HFFc6 (cell line): ENCODE measurements around the gene TSC1. TPM values are rescaled to one million over a fixed set of nuclear protein-coding genes. Genes with fewer than 3 reads are reported as not detected.
"Not testable (repeated sequence)": the region's sequence is repeated elsewhere in the genome, so short reads cannot be mapped to it uniquely, and the experiment has no call there.

Source experiments
- DNase-seq: peaks from one replicate; pipeline ENCODE4 v3.0.0-alpha.2; 2018
- H3K27ac Mint-ChIP-seq: 2 replicates; pipeline ENCODE4 v1.8.0; 2020; ENCODE audit warnings: mild to moderate bottlenecking, mixed read lengths
- H3K27me3 Mint-ChIP-seq: 2 replicates; pipeline ENCODE4 v1.8.0; 2021; ENCODE audit warnings: mild to moderate bottlenecking, moderate library complexity, mixed read lengths; ENCODE audit not compliant: insufficient read depth
- H3K36me3 Mint-ChIP-seq: 2 replicates; pipeline ENCODE4 v1.8.0; 2021; ENCODE audit warnings: low read depth, mixed read lengths
- H3K4me1 Mint-ChIP-seq: 2 replicates; pipeline ENCODE4 v1.8.0; 2020; ENCODE audit warnings: low read depth, mixed read lengths
- H3K4me3 Mint-ChIP-seq: 2 replicates; pipeline ENCODE4 v1.8.0; 2020; ENCODE audit warnings: mild to moderate bottlenecking, moderate library complexity, mixed read lengths
- H3K9me3 Mint-ChIP-seq: 2 replicates; pipeline ENCODE4 v1.8.0; 2020; ENCODE audit warnings: mild to moderate bottlenecking, mixed read lengths
- long read RNA-seq: library from polyadenylated mRNA; unstranded; transcript quantifications from one replicate; pipeline ENCODE4 v2.0.0, GENCODE V29; 2019
- total RNA-seq, 6 experiments: library from RNA; stranded (reverse); fragmentation: NEBNext Ultra II Directional; extraction: Animal tissue kit (Norgen Biotek cat#: 25700); gene quantifications; 2 replicates in 1 of 6; 3 replicates in 5 of 6; pipeline ENCODE4 v1.2.3, GENCODE V29; 2021
- TF ChIP-seq, protein P1 (sequence below): fragments of 200-600 bp; sonication (generic); IDR thresholded peaks from 2 replicates; pipeline ENCODE4 v1.5.0; 2021; ENCODE audit warnings: antibody characterized with exemption, mild to moderate bottlenecking

Gene TSC1
- 10 to 100 TPM; 36.0 to 39.7 (median 37.1) TPM for total RNA-seq
- long read RNA-seq, full-length matches to known transcripts = 4 of 24 reads
- long read RNA-seq, partial matches to known transcripts = 5 of 24 reads
- long read RNA-seq, other reads (novel, unspliced or antisense) = 15 of 24 reads

DNA sequence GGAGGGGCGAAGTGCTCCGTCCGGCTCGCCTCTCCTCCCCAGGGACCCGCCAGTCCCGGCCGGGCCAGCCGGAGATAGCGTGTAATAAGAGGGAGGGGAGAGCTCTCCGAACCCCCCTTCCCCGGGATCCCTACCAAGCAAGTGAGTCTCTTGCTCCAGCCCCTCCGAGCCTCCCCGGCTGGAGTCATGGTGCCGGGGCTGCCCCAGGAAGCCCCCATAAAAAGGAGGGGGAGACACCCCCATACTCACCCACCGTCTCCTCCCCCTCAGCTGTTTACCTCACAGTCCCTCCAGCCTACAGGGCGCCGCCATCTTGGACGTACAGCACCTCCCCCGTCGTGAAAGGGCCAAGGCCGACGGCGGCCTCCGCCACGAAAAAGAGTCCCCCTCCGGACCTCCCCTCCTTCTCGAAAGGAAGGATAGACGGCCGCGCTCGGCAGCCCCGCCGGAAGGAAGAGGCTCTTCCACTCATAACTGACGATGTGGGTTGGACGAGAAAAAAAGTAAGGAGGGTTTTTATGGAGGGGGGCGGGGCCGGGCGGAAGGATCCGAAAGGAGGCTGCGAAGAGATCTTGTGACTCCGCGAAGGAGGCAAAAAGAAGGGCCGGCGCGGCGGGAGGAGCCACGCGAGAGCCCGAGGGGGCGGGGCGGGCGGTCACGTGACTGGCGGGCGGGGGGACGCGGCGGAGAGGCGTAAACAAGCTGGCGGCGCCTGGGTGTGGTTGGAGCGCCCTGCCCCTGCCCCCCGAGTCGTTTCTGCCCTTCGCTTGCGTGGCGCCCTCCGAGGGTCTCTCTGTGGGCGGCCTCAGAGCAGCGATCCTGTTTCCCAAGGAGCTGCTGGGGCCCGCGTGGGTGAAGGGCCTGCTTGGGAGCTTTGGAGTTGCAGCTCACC lies at the start of gene TSC1:
Gene TSC1 (minus strand): TSS at position 323 of the 892 bp plus-strand sequence. CDS start 15,744 bp downstream, outside the sequence.
- H3K27ac Mint-ChIP-seq = peak within 1 kb of the TSS; percentile 100
- no peaks in the 10 kb centered on the region for H3K9me3 Mint-ChIP-seq
- H3K27me3 Mint-ChIP-seq = peaks cover 11% of the 10 kb centered on the region
- peaks cover 49% of the 10 kb centered on the region for H3K4me1 Mint-ChIP-seq
- H3K36me3 Mint-ChIP-seq = no peaks in the 10 kb centered on the region
- H3K4me3 Mint-ChIP-seq = peak within 1 kb of the TSS; percentile 94
- TF ChIP-seq, protein P1, sequence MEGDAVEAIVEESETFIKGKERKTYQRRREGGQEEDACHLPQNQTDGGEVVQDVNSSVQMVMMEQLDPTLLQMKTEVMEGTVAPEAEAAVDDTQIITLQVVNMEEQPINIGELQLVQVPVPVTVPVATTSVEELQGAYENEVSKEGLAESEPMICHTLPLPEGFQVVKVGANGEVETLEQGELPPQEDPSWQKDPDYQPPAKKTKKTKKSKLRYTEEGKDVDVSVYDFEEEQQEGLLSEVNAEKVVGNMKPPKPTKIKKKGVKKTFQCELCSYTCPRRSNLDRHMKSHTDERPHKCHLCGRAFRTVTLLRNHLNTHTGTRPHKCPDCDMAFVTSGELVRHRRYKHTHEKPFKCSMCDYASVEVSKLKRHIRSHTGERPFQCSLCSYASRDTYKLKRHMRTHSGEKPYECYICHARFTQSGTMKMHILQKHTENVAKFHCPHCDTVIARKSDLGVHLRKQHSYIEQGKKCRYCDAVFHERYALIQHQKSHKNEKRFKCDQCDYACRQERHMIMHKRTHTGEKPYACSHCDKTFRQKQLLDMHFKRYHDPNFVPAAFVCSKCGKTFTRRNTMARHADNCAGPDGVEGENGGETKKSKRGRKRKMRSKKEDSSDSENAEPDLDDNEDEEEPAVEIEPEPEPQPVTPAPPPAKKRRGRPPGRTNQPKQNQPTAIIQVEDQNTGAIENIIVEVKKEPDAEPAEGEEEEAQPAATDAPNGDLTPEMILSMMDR = peak; percentile 8; the same call in 1 of the 2 replicates
- DNase-seq = peak; percentile 95

DNA sequence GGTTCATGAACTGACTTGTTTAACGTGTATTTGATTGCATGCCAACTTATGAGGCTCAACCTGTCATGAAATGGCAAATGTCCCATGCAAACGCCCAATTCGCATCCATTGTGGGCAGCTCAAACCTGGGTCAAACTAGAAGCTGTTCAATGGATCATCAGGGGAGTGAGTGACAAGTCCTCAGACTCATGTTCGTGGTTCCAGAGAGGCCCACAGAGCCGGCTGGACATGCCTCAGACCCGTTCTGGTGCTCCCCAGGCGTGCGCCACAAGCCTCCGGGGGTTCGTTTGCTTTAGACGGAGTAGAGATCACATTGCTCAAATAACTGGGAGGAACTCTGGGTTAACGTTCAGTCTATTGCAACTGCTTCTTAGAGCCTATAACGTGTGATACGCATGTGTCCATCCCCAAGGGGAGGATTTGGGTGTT lies 49.1 kb upstream of the TSC1 start:
- Mint-ChIP-seq H3K27me3 (peaks cover 39% of the 10 kb centered on the region), H3K4me1 (peaks cover 12% of the 10 kb centered on the region), H3K36me3 (no peaks in the 10 kb centered on the region), H3K27ac (no peak overlapping the region), H3K9me3 (peaks cover 6% of the 10 kb centered on the region; the same call in 1 of the 2 replicates), H3K4me3 (no peak overlapping the region)
- DNase-seq = no peak
- TF ChIP-seq, protein P1 = no peak

DNA sequence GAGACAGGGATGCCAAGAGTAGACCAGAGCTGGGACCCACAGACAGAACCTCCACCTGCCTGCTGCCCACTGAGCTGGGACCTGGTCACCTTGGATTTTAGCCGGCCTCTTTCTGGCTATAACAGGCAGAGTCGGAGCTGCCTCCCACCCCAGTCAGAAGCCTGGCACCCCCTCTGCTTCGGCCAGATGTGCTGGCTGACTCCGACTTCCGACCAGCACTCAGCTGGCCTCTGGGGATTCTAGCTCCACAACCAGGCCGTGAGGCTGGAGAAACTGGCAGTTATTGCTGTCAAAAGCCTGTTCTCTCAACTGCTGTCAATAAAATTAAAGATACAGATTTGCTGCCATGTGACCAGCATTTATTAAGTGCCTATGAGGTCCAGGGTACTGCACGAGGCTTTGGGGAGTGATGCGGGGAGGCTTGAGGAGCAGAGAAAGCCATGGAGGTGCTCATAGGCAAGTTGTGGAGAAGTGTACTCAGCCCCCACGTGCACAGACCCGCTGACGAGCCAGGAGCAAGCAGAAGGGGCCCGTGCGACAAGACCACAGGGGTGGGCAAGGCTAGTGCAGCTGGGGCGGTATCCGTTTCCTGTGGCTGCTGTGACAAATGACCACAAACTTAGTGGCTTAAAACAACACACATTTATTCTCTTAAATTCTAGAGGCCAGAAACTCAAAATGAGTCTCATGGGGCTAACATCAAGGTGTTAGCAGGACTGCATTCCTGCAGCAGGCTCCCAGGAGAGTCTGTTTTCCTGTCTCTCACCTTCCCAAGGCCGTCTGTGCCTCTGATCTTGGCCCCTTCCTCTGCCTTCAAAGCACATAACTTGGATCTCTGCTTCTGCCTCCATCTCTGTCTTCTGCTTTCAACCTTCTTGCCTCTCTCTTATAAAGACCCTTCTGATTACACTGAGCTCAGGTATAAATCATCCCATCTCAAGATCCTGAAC lies 47.2 kb upstream of the TSC1 start:
- peaks cover 6% of the 10 kb centered on the region; the same call in 1 of the 2 replicates for H3K9me3 Mint-ChIP-seq
- no peak overlapping the region for H3K27ac Mint-ChIP-seq
- no peak overlapping the region for H3K4me3 Mint-ChIP-seq
- peaks cover 13% of the 10 kb centered on the region for H3K4me1 Mint-ChIP-seq
- no peak for DNase-seq
- H3K36me3 Mint-ChIP-seq = no peaks in the 10 kb centered on the region
- TF ChIP-seq, protein P1 = no peak
- peaks cover 37% of the 10 kb centered on the region for H3K27me3 Mint-ChIP-seq

DNA sequence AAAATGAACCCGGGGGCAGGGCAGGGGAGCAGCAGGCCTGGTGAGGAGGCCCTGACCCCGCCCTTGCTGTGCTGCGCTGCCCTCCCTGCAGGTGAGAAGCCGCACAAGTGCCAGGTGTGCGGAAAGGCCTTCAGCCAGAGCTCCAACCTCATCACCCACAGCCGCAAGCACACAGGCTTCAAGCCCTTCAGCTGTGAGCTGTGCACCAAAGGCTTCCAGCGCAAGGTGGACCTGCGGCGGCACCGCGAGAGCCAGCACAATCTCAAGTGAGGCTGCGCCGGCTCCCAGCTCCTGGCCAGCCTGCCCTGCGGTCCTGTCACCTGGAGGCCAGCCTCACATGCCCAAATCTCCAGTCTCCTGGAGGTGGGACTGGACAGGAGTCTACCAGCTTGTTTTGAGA lies 46.4 kb upstream of the TSC1 start:
- TF ChIP-seq, protein P1 = no peak
- H3K27ac Mint-ChIP-seq = no peak overlapping the region
- peaks cover 43% of the 10 kb centered on the region for H3K27me3 Mint-ChIP-seq
- H3K4me1 Mint-ChIP-seq = peaks cover 18% of the 10 kb centered on the region
- no peak for DNase-seq
- H3K9me3 Mint-ChIP-seq = peaks cover 6% of the 10 kb centered on the region; the same call in 1 of the 2 replicates
- no peaks in the 10 kb centered on the region for H3K36me3 Mint-ChIP-seq
- no peak overlapping the region for H3K4me3 Mint-ChIP-seq

DNA sequence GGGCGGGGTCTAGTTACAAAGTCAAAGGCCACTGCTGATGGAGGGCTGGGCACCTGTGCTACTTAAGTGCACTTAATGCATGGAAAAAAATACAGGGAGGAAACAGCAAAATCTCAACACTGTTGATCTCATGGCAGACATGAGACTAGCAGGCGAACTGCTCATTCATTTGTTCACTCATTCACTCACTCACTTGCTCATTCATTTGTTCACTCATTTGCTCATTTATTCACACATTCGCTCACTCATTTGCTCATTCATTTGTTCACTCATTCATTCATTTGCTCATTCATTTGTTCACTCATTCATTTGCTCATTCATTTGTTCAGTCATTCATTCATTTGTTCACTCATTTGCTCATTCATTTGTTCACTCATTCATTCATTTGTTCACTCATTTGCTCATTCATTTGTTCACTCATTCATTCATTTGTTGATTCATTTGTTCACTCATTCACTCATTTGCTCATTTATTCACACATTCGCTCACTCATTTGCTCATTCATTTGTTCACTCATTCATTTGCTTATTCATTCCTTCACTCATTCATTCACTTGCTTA lies 45.7 kb upstream of the TSC1 start:
- peaks cover 38% of the 10 kb centered on the region for H3K27me3 Mint-ChIP-seq

More for the DNA sequence above, 45.7 kb upstream of the TSC1 start:
- peaks cover 18% of the 10 kb centered on the region for H3K4me1 Mint-ChIP-seq
- not testable (repeated sequence) for H3K4me3 Mint-ChIP-seq, H3K27ac Mint-ChIP-seq, H3K36me3 Mint-ChIP-seq, H3K9me3 Mint-ChIP-seq
- DNase-seq = peak; percentile 42
